ENCODE results near the gene HIGD2A. TPM values are rescaled to one million over a fixed set of nuclear protein-coding genes. Genes with fewer than 3 reads are reported as not detected.
A peak's percentile ranks its signal among the peaks of the same experiment; 100 is the strongest.

The HIGD2A gene
- total and polyA plus RNA-seq, 10 of the 15 experiments (the other 5 are each of a cell fraction or from before 2014, with no cell fraction given): 152 to 348 (median 194) TPM

DNA sequence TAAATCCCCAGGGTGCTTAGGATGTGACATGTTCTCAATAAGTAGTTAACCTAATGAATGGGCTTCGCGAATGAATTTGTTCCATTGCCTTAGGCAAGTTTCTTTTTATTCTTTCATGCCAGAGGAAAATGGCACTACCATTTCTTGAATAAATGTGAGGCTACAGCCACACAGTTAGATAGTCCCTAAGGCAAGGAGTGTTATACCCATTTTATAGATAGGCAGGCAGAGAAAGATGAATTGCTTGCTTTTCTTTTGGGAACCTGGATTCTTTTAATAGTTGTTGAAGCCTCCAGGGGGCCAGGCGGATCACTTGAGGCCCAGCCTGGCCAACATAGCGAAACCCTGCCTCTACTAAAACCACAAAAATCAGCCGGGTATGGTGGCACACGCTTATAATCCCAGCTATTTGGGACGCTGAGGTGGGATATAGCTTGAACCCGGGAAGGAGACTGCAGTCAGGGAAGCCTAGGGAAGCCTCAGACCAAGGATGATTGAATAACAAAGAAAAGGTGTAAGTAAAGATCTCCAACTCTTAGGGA, 1.1 kb upstream of the HIGD2A start (continued):
- TF ChIP-seq, protein P1, sequence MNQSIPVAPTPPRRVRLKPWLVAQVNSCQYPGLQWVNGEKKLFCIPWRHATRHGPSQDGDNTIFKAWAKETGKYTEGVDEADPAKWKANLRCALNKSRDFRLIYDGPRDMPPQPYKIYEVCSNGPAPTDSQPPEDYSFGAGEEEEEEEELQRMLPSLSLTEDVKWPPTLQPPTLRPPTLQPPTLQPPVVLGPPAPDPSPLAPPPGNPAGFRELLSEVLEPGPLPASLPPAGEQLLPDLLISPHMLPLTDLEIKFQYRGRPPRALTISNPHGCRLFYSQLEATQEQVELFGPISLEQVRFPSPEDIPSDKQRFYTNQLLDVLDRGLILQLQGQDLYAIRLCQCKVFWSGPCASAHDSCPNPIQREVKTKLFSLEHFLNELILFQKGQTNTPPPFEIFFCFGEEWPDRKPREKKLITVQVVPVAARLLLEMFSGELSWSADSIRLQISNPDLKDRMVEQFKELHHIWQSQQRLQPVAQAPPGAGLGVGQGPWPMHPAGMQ (IDR thresholded peaks at IDR 0.05; ENCODE audit: borderline replicate concordance): no peak
- TF ChIP-seq, protein P2, sequence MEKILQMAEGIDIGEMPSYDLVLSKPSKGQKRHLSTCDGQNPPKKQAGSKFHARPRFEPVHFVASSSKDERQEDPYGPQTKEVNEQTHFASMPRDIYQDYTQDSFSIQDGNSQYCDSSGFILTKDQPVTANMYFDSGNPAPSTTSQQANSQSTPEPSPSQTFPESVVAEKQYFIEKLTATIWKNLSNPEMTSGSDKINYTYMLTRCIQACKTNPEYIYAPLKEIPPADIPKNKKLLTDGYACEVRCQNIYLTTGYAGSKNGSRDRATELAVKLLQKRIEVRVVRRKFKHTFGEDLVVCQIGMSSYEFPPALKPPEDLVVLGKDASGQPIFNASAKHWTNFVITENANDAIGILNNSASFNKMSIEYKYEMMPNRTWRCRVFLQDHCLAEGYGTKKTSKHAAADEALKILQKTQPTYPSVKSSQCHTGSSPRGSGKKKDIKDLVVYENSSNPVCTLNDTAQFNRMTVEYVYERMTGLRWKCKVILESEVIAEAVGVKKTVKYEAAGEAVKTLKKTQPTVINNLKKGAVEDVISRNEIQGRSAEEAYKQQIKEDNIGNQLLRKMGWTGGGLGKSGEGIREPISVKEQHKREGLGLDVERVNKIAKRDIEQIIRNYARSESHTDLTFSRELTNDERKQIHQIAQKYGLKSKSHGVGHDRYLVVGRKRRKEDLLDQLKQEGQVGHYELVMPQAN (conservative IDR thresholded peaks at IDR 0.05): no peak
- TF ChIP-seq SMC3 (IDR thresholded peaks at IDR 0.05; ENCODE audit: borderline replicate concordance, low read length): no peak

DNA sequence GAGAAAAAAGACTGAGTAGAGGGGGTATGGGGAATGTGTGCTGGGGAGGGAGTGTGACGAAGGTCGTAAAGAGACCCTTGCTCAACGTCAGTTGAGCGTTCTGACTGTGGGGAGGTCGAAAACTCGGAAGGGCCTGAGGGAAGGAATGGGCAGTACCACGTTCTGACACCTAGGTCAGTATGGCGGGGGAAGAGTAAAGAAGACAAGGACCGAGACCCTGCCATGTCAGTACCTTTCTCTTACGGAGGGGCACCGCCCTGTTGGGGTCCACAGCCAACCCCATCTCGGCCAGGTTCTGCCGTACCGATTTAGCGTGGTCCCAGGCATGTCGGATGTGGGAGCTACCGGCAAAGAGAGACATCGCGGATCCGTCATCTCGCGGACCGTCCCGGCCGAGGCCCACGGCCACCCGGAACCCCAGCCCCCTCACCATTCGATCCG, 528 bp upstream of the HIGD2A start:
- under 1% methylated on average over 29 of the region's 29 CpGs for WGBS (ENCODE audit: insufficient coverage, insufficient replicate concordance, low lambda C conversion rate, missing lambda C conversion rate)
- Histone ChIP-seq H3K27ac (ENCODE audit: control insufficient read depth, insufficient read depth) (peak overlapping the region; percentile 97), H2AFZ (ENCODE audit: control insufficient read depth, low read depth, low read length) (peak overlapping the region; percentile 95), H3K4me3 (peak overlapping the region; percentile 90), H3K4me1 (ENCODE audit: control insufficient read depth, insufficient read depth, low read length) (peaks cover 11% of the 10 kb centered on the region), H3K36me3 (ENCODE audit: control insufficient read depth in 2 of 2, insufficient read depth in 2 of 2, low read length in 1 of 2) (peaks cover 21 to 25% of the 10 kb centered on the region in 2 experiments), H4K20me1 (ENCODE audit: control insufficient read depth, insufficient read depth) (peaks cover 3% of the 10 kb centered on the region; the same call in 1 of the 2 replicates), H3K4me2 (ENCODE audit: control insufficient read depth, insufficient read depth) (peak overlapping the region; percentile 72), H3K9me3 (replicated peaks; ENCODE audit: control insufficient read depth, insufficient read depth, low read length) (no peaks in the 10 kb centered on the region), H3K79me2 (ENCODE audit: control insufficient read depth, insufficient read depth, low read length) (peaks cover 50% of the 10 kb centered on the region), H3K9ac (ENCODE audit: control insufficient read depth, insufficient read depth, low read length) (peak overlapping the region; percentile 87), H3K27me3 (replicated peaks in 1 of 2; ENCODE audit: control insufficient read depth in 2 of 2, insufficient read depth in 2 of 2, low read length in 1 of 2) (no peaks in the 10 kb centered on the region)
- FAIRE-seq (peak; percentile 13), DNase-seq (ENCODE audit: low read depth, low spot score) (no peak), ATAC-seq (peak; percentile 12)
- RAD21 ChIA-PET (ENCODE audit: unreplicated experiment): interaction anchor here (1.5 kb wide), 1 partner anchor 26 kb away, joined by 5 read pairs; the partner anchor contains the start of gene KIAA1191
- SMC1A ChIA-PET (ENCODE audit: uncharacterized antibody, unreplicated experiment): interaction anchor here (0.7 to 2.0 kb wide), 4 partner anchors 25 to 69 kb away, joined by 3 to 7 read pairs (median 3); partner anchors contain the start of gene KIAA1191
- TSS peak; percentile 66 for BruUV-seq (replicated peaks)
- POLR2A ChIA-PET: interaction anchor here (0.5 to 1.6 kb wide), 8 partner anchors 8 to 1747 kb away, joined by 3 to 9 read pairs (median 4); partner anchors contain the start of gene KIAA1191
- in situ Hi-C loops (cut with MboI): no loop called here
- CTCF ChIA-PET: interaction anchor here (1.1 to 1.8 kb wide), 2 partner anchors 26 to 60 kb away, joined by 4 to 8 read pairs; partner anchors contain the start of gene FAF2
- intact Hi-C loops (cut with micrococcal nuclease; ENCODE audit: unreplicated experiment): loop anchor here (1.0 to 10.0 kb wide), 5 partner anchors 23 to 151 kb away; partner anchors contain the start of genes ARL10, FAF2, KIAA1191 and RNF44
- TF ChIP-seq, protein P3, sequence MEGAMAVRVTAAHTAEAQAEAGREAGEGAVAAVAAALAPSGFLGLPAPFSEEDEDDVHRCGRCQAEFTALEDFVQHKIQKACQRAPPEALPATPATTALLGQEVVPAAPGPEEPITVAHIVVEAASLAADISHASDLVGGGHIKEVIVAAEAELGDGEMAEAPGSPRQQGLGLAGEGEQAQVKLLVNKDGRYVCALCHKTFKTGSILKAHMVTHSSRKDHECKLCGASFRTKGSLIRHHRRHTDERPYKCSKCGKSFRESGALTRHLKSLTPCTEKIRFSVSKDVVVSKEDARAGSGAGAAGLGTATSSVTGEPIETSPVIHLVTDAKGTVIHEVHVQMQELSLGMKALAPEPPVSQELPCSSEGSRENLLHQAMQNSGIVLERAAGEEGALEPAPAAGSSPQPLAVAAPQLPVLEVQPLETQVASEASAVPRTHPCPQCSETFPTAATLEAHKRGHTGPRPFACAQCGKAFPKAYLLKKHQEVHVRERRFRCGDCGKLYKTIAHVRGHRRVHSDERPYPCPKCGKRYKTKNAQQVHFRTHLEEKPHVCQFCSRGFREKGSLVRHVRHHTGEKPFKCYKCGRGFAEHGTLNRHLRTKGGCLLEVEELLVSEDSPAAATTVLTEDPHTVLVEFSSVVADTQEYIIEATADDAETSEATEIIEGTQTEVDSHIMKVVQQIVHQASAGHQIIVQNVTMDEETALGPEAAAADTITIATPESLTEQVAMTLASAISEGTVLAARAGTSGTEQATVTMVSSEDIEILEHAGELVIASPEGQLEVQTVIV (IDR thresholded peaks at IDR 0.05; ENCODE audit: borderline replicate concordance, partially characterized antibody): peak; percentile 32
- TF ChIP-seq LARP7 (IDR thresholded peaks at IDR 0.05) (peak; percentile 37; the same call in 1 of the 2 replicates), MEF2B (IDR thresholded peaks at IDR 0.05; ENCODE audit: partially characterized antibody, poor library complexity, severe bottlenecking) (no peak)
